ENCODE data around the gene KIAA2012. TPM values are rescaled to one million over a fixed set of nuclear protein-coding genes. Genes with fewer than 3 reads are reported as not detected.

KIAA2012 gene
- not detected for total RNA-seq
- long read RNA-seq: 0 reads

DNA sequence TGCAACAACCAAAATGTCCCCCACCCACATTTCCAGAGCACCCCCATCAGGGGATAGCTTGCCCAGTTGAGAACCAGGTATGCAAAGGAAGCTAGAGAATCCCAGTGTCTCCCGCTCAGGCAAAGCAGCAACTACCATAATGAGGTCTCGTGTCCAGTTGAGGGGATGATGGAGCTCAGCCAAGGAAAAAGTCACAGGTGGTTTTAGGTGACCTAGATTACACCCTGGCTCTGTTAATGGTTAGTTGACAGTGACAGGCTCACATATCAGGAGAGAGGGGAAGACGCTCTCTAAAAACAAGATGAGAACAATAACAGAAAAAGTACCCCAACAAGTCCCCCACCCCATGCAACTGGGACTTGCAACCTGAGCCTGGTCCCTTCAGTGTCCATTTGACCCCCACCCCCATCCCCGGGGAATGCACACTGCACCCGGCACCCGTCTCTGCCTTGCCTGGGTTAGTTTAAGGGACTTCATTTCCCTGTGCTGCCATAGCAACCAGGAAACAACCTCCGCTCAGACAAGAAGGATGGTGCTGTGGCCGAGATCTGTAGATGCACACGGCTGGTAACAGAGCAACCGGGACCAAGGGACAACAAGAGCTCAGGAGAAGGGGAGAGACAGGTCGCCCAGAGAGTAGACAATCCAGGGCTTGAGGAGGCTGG lies at the start of gene KIAA2012:
TSS of gene KIAA2012 (plus strand) at position 519 of the 665 bp plus-strand sequence. CDS start 373 bp downstream, outside the sequence.
- ATAC-seq (no peak), DNase-seq (ENCODE audit: missing footprints) (no peak)
- intact Hi-C loops (cut with DNase I): no loop called here

DNA sequence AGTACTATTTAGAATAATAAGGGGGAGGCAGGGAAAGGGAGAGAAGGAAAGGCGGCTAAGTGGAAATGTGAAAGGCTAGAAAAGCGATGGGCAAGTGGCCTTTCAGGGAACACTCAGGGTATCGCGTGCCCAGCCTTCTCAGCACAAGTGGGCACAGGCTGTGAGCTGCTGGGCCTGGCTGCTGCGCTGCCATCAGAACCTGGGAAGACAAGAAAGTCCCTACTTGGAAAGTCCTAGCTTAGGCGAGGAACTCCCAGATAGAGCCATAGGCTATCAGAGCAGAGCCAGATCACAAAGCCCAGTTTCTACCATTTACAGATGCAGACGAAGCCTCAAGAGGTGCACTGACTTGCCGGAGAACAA lies 49.2 kb upstream of the KIAA2012 start:
- ATAC-seq (no peak), DNase-seq (ENCODE audit: missing footprints) (no peak)
- intact Hi-C loops (cut with DNase I): no loop called here

DNA sequence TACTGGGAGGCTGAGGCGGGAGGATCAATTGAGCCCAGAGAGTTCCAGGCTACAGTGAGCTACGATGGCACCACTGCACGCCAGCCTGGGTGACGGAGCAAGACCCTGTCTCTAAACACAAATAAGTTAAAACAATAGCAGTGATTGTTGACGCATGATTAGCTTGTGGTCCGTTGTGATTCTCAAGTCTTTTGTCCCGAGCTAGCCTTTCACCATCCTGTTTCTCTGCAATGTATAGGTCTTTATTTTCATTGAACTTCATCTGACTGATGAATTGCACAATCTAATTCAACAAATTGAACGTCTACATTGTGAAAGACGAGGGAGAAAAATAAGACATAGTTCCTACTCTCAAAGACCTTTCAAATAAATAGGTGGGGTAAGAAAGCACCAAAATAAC lies 48.2 kb upstream of the KIAA2012 start:
- DNase-seq (ENCODE audit: missing footprints) (no peak), ATAC-seq (no peak)
- intact Hi-C loops (cut with DNase I): no loop called here

DNA sequence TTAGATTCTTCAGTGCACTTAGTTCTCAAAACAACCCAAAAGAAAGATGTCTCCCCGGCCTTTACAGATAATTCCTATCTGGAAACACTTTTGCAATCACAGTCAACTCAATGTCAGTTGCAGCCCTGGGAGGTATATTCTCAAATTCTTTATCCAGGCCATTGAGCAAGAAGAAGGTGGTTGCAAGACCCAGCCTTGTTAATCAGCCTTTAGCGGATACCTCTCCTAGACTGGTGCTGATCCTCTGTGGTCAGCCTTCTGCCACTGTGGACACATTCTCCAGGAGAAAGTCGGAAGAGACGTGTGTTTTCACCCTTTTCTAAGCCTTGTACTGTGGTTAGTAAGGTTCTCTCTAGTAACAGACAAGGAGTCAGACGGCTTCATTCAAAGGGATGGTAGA lies 47.2 kb upstream of the KIAA2012 start:
- DNase-seq (ENCODE audit: missing footprints) (no peak), ATAC-seq (no peak)
- intact Hi-C loops (cut with DNase I): no loop called here

DNA sequence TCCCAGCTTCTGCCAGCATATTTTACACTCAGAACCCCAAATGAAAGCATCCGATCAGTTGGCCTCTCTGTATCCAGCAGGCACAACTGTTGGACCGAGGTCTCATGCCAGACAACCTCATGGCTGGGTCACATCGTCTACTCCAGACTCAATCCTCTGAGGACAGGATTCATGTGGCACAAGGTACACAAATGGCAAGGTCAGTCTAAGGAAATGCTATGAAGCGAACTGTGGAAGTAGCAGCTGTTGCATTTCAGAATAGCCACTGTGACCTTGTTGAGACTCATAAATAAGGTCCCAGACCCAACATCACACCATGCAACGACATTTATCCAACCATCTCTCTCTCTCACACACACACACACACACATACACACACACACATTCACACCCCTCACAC lies 46.5 kb upstream of the KIAA2012 start:
- no peak for DNase-seq (ENCODE audit: missing footprints)
- intact Hi-C loops (cut with DNase I): no loop called here
- ATAC-seq: no peak

DNA sequence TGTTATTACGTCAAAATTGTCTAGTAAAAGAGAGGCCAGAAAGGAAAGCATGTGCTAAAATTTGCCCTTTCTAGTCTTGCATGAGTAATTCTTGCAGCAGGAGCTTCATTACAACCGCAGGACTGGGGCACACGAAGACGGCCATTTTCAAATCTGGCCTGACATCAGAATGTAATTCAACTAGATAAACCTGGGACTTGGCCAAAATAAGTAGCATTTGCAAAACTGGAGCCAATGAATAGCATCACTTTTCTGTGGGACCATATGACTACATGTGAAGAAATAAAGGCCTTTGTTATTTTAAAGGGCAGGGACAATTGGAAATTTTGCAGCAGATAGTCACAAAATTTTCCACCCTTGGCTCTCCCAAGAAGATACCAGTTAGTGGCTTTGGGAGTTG lies 42.4 kb upstream of the KIAA2012 start:
- ATAC-seq (no peak), DNase-seq (ENCODE audit: missing footprints) (no peak)
- intact Hi-C loops (cut with DNase I): loop anchor here (10.0 kb wide), 1 partner anchor 146 kb away; no protein-coding TSS in a partner anchor

DNA sequence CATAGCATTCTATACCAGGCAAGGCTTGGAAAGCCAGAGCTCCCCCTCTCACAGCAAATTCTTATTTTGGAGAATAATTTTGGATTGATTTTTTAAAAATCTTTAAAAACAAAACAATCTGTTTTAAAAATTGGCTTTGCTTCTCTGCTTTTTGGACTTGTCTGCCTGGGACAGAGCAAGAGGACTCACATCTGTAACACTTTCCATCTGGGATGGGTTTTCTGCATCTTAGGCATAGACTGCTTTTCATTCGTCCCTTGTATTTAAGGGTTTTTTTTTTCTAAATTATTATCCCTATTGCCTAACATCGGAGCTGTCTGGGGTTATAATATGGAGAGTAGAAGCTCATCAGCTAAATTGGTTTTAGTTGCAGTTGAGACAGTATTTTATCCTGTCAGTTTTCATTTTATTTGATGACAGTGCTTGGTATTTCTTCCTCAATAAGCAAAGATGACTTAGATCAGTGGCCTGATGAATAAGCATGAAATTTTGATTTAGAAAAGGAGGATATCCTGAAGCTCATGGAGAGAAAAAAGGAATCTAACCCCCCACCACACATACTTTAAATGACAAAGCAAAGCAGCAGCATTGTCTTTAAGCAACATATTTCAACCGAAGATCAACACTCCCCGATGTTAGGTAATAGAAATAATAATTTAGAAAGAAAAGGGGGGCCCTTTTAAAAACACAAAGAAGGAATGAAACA lies 41.7 kb upstream of the KIAA2012 start:
- ATAC-seq: no peak
- DNase-seq (ENCODE audit: missing footprints): no peak
- intact Hi-C loops (cut with DNase I): loop anchor here (10.0 kb wide), 1 partner anchor 147 kb away; no protein-coding TSS in a partner anchor

DNA sequence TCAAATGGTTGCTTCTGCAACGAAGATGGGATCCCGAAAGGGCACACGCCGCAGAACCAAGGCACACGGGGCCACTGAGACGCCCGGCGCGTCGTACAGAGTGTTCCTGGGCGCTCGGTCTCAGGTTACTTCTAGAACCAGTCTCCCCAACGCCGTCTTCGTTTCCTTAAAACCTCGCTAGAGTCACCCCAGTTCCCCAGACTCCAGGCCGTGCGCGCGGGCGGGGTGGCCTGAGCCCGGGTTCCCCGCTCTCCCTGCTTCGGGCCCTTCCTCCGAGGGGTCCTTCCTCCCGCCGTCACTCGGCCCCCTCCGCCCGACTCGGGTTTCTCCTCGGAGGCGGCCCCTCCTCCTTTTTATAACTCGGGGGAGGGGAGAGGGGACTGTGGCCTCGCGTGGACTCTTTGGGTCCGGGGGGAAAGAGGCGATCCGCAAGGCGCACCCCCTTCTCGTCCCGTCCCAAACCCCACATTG lies 40.2 kb upstream of the KIAA2012 start:
- ATAC-seq: peak; percentile 17
- DNase-seq (ENCODE audit: missing footprints): no peak
- intact Hi-C loops (cut with DNase I): loop anchor here (10.0 kb wide), 1 partner anchor 148 kb away; no protein-coding TSS in a partner anchor

DNA sequence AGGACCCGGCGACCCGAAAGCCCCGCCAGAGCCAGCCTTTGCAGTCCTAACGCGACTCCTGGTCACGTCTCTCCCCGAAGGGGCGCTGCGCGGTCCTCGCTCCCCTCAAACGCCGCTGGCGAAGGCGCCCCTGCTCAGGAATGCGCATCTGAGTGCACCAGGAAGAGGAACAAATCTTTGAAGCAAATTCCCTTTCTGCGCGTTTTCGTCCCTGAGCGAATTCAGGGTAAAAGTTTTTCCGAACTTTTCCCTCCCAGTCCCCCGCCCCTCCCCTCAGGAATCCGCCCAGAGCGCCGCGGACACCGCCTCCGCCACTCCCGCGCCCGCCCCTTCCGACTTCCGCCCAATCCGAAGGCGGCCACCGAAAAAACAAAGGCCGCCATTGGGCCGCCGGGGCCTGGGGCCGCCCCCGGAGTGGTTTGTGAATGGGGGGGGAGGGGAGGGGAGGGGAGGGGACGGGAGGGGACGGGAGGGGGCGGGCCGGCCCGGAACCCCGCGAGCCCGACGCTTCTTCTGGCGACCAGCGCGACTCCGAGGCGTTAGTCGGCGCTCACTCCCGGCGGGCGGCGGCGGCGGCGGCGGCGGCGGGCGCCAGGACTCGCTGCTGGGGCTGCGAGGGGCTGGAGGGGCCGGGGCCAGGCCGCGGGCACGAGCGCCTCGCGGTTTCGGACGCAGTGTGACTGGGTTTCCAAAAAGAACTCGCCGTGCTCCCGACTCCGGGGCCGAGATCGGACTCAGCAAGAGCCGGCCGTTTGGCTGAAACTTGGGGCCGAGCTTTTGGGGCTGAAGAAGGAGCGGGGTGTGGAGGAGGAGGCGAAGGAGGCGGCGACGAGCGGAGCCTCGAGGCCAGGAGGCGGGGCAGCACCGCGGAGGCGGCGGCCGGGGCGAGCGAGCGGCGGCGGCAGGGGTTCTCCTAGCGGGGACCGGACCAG lies 39.5 kb upstream of the KIAA2012 start, which contains the start of gene FZD7:
TSS of gene FZD7 (plus strand) at position 539 of the 932 bp plus-strand sequence. CDS start 793 bp downstream, outside the sequence.
- ATAC-seq: peak; percentile 90
- intact Hi-C loops (cut with DNase I): loop anchor here (10.0 kb wide), 1 partner anchor 149 kb away; no protein-coding TSS in a partner anchor
- DNase-seq (ENCODE audit: missing footprints): peak; percentile 95

DNA sequence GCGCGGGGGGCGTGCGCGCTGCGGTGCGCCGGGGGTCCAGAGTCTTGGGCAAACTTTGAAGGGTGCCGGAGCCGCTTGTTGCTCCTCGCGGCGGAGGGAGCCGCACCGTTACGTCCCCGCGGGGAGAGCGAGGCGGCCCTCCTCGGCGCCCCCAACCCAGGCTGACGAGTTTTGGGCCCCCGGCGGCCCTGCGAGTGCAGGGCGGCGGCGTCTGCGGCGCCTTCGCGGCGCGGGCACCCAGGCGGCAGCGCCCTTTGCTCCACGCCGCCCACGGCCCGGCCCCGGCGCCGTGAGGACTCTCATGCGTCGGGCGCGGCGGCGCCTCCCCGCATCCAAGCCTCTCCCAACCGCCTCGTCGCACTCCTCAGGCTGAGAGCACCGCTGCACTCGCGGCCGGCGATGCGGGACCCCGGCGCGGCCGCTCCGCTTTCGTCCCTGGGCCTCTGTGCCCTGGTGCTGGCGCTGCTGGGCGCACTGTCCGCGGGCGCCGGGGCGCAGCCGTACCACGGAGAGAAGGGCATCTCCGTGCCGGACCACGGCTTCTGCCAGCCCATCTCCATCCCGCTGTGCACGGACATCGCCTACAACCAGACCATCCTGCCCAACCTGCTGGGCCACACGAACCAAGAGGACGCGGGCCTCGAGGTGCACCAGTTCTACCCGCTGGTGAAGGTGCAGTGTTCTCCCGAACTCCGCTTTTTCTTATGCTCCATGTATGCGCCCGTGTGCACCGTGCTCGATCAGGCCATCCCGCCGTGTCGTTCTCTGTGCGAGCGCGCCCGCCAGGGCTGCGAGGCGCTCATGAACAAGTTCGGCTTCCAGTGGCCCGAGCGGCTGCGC lies 38.6 kb upstream of the KIAA2012 start:
- DNase-seq (ENCODE audit: missing footprints): no peak
- peak; percentile 1 for ATAC-seq
- intact Hi-C loops (cut with DNase I): loop anchor here (5.0 to 10.0 kb wide), 3 partner anchors 128 to 252 kb away; partner anchors contain the start of gene ALS2

DNA sequence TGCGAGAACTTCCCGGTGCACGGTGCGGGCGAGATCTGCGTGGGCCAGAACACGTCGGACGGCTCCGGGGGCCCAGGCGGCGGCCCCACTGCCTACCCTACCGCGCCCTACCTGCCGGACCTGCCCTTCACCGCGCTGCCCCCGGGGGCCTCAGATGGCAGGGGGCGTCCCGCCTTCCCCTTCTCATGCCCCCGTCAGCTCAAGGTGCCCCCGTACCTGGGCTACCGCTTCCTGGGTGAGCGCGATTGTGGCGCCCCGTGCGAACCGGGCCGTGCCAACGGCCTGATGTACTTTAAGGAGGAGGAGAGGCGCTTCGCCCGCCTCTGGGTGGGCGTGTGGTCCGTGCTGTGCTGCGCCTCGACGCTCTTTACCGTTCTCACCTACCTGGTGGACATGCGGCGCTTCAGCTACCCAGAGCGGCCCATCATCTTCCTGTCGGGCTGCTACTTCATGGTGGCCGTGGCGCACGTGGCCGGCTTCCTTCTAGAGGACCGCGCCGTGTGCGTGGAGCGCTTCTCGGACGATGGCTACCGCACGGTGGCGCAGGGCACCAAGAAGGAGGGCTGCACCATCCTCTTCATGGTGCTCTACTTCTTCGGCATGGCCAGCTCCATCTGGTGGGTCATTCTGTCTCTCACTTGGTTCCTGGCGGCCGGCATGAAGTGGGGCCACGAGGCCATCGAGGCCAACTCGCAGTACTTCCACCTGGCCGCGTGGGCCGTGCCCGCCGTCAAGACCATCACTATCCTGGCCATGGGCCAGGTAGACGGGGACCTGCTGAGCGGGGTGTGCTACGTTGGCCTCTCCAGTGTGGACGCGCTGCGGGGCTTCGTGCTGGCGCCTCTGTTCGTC lies 37.7 kb upstream of the KIAA2012 start:
- intact Hi-C loops (cut with DNase I): loop anchor here (5.0 to 10.0 kb wide), 3 partner anchors 127 to 253 kb away; partner anchors contain the start of gene ALS2
- DNase-seq (ENCODE audit: missing footprints): peak; percentile 82
- ATAC-seq: peak; percentile 33

DNA sequence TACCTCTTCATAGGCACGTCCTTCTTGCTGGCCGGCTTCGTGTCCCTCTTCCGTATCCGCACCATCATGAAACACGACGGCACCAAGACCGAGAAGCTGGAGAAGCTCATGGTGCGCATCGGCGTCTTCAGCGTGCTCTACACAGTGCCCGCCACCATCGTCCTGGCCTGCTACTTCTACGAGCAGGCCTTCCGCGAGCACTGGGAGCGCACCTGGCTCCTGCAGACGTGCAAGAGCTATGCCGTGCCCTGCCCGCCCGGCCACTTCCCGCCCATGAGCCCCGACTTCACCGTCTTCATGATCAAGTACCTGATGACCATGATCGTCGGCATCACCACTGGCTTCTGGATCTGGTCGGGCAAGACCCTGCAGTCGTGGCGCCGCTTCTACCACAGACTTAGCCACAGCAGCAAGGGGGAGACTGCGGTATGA lies 37.1 kb upstream of the KIAA2012 start:
- ATAC-seq (no peak), DNase-seq (ENCODE audit: missing footprints) (no peak)
- intact Hi-C loops (cut with DNase I): loop anchor here (2.0 to 10.0 kb wide), 4 partner anchors 126 to 254 kb away; partner anchors contain the start of gene ALS2

DNA sequence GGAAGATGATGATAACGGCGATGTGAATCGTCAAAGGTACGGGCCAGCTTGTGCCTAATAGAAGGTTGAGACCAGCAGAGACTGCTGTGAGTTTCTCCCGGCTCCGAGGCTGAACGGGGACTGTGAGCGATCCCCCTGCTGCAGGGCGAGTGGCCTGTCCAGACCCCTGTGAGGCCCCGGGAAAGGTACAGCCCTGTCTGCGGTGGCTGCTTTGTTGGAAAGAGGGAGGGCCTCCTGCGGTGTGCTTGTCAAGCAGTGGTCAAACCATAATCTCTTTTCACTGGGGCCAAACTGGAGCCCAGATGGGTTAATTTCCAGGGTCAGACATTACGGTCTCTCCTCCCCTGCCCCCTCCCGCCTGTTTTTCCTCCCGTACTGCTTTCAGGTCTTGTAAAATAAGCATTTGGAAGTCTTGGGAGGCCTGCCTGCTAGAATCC lies 36.4 kb upstream of the KIAA2012 start:
- intact Hi-C loops (cut with DNase I): loop anchor here (2.0 to 10.0 kb wide), 4 partner anchors 126 to 254 kb away; partner anchors contain the start of gene ALS2
- no peak for ATAC-seq
- no peak for DNase-seq (ENCODE audit: missing footprints)

DNA sequence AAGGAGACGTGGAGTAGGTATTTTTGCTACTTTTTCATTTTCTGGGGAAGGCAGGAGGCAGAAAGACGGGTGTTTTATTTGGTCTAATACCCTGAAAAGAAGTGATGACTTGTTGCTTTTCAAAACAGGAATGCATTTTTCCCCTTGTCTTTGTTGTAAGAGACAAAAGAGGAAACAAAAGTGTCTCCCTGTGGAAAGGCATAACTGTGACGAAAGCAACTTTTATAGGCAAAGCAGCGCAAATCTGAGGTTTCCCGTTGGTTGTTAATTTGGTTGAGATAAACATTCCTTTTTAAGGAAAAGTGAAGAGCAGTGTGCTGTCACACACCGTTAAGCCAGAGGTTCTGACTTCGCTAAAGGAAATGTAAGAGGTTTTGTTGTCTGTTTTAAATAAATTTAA lies 36.0 kb upstream of the KIAA2012 start:
- no peak for DNase-seq (ENCODE audit: missing footprints)
- no peak for ATAC-seq
- intact Hi-C loops (cut with DNase I): loop anchor here (2.0 to 10.0 kb wide), 4 partner anchors 125 to 255 kb away; partner anchors contain the start of gene ALS2

DNA sequence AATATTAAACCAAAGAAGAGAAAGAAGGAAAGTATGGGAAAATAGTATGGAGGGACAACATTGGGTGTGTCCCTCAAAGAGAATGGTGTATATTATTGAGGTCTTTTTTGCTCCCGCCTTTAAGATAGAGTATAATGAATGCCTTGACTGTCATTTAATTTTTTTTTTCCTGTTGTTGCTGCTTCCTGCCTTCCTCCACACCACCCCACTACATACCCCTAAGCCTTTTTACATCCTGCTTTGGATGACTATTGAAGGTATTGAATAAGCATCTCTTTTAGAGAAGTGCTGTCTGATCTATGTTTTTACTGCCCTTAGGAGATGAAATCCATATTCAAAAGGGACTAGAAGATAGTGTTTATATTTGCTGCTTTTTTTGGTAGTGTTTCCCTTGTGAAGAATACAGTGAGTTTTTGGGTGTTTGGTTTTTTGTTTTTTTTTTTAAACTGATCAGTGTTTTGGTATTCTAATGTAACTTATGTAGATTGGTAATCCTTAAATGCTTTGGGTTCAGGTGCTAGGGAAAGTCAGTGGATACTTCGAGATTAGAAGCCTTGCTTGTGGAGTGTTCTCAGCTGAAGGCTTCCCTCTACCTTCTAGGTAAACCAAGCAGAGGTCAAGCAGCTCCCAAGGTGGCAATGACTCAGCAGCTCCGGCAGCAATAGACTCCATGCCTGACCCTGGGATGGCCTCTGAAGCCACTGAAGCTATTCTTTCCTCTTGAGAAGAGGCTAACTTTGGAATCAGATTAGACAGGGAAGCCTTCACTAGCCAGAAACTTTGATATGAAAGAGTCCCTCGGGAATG lies 34.4 kb upstream of the KIAA2012 start:
- DNase-seq (ENCODE audit: missing footprints): no peak
- intact Hi-C loops (cut with DNase I): loop anchor here (5.0 to 10.0 kb wide), 3 partner anchors 124 to 256 kb away; partner anchors contain the start of gene ALS2

More for the DNA sequence above, 34.4 kb upstream of the KIAA2012 start:
- ATAC-seq: peak; percentile 30
